ENCODE data around the gene ASXL2.
"Not testable (repeated sequence)": the region's sequence is repeated elsewhere in the genome, so short reads cannot be mapped to it uniquely, and the experiment has no call there.

The ASXL2 gene

DNA sequence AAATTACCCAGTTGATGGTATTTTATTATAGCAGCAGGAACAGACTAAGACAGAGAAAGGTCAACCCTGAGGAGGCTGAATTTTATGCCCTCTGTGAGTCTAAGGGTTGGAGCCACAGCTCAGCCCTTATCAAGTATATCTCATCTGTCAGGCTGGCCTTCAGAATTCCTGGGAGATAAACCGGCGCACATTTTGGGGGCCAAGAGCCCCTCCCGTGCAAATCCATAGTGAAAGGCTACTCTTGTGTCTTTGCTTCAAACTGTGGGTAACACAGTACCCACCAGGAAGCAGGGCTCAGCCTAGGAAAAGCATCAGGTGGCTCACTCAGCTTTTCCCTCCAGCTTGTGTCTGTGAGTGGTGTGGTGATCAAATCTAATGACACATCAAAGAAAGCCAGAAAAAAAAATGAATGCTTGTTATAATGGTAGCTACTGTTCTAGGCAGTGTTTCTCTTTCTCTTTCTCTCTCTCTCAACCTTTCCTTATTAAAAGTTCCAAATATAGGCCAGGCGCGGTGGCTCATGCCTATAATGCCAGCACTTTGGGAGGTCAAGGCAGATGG, 25.0 kb upstream of the ASXL2 start:
- Mint-ChIP-seq H3K27me3 (ENCODE audit: low read depth) (no peaks in the 10 kb centered on the region), H3K36me3 (ENCODE audit: low read depth) (no peaks in the 10 kb centered on the region), H3K4me1 (no peaks in the 10 kb centered on the region), H3K4me3 (no peak overlapping the region), H3K27ac (no peak overlapping the region), H3K9me3 (no peaks in the 10 kb centered on the region)
- TF ChIP-seq, protein P1, sequence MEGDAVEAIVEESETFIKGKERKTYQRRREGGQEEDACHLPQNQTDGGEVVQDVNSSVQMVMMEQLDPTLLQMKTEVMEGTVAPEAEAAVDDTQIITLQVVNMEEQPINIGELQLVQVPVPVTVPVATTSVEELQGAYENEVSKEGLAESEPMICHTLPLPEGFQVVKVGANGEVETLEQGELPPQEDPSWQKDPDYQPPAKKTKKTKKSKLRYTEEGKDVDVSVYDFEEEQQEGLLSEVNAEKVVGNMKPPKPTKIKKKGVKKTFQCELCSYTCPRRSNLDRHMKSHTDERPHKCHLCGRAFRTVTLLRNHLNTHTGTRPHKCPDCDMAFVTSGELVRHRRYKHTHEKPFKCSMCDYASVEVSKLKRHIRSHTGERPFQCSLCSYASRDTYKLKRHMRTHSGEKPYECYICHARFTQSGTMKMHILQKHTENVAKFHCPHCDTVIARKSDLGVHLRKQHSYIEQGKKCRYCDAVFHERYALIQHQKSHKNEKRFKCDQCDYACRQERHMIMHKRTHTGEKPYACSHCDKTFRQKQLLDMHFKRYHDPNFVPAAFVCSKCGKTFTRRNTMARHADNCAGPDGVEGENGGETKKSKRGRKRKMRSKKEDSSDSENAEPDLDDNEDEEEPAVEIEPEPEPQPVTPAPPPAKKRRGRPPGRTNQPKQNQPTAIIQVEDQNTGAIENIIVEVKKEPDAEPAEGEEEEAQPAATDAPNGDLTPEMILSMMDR (IDR thresholded peaks at IDR 0.05; ENCODE audit: unreplicated experiment in 3 of 3) = no peak

DNA sequence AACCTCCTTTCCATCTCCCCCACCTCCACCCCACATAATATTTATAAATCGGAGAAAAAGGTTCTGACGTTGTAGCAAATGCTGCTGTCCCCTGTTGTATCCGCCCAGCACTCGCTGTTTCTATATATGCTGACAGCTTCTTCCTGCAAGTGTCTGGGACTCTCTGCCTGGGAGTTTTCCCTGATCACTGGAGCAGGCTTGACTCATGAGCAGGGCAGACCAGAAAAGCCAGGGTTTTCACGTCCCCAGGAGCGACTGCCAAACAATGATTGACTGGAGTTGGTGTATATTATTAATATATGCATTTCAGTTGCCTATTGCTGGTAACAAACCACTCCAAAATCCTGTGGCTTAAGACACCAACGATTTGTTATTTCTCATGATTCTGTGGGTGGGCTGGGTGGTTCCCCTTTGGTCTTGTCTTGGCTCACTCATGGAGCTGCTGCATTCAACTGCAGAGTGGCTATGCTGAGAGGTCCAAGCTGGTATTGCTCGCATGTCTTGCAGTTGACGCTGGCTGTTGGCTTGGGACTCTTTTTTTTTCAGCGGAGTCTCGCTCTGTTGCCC, 21.2 kb upstream of the ASXL2 start:
- no peaks in the 10 kb centered on the region for H3K27me3 Mint-ChIP-seq (ENCODE audit: low read depth)
- peaks cover 4% of the 10 kb centered on the region for H3K9me3 Mint-ChIP-seq
- TF ChIP-seq, protein P1 (IDR thresholded peaks at IDR 0.05; ENCODE audit: unreplicated experiment in 3 of 3) = no peak
- no peaks in the 10 kb centered on the region for H3K36me3 Mint-ChIP-seq (ENCODE audit: low read depth)
- H3K4me3 Mint-ChIP-seq = no peak overlapping the region
- H3K4me1 Mint-ChIP-seq = peaks cover 10% of the 10 kb centered on the region
- H3K27ac Mint-ChIP-seq = no peak overlapping the region

DNA sequence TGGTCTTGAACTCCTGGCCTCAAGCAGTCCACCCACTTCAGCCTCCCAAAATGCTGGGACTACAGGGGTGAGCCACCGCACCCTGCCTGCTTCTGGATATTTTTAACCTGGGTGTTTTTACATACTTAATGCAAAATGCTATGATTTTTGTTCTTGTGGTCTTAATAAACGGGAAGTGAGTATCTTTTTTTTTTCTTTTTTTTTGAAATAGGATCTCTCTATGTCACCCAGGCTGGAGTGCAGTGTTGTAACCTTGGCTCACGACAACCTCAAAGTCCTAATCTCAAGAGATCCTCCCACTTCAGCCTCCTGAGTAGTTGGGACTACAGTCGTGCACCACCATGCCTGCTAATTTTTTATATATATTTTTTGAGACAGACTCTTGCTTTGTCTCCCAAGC, 19.2 kb upstream of the ASXL2 start:
- peaks cover 4% of the 10 kb centered on the region for H3K9me3 Mint-ChIP-seq
- TF ChIP-seq, protein P1 (IDR thresholded peaks at IDR 0.05; ENCODE audit: unreplicated experiment in 3 of 3) = no peak
- H3K36me3 Mint-ChIP-seq (ENCODE audit: low read depth) = no peaks in the 10 kb centered on the region
- no peak overlapping the region for H3K27ac Mint-ChIP-seq
- H3K4me1 Mint-ChIP-seq = peaks cover 12% of the 10 kb centered on the region
- H3K27me3 Mint-ChIP-seq (ENCODE audit: low read depth) = no peaks in the 10 kb centered on the region
- no peak overlapping the region for H3K4me3 Mint-ChIP-seq

DNA sequence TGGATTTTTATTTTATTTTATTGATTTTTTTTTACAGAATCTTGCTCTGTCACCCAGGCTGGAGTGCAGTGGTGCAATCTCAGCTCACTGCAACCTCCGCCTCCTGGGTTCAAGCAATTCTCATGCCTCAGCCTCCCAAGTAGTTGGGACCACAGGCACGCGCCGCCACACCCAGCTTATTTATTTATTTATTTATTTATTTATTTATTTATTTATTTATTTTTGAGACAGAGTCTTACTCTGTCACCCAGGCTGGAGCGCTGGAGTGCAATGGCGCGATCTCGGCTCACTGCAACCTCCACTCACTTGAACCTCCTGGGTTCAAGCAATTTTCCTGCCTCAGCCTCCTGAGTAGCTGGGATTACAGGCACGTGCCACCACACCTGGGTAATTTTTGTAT, 18.0 kb upstream of the ASXL2 start:
- H3K4me3 Mint-ChIP-seq; H3K36me3 Mint-ChIP-seq (ENCODE audit: low read depth); H3K27ac Mint-ChIP-seq; H3K9me3 Mint-ChIP-seq; H3K27me3 Mint-ChIP-seq (ENCODE audit: low read depth): not testable (repeated sequence)
- H3K4me1 Mint-ChIP-seq = peaks cover 12% of the 10 kb centered on the region

DNA sequence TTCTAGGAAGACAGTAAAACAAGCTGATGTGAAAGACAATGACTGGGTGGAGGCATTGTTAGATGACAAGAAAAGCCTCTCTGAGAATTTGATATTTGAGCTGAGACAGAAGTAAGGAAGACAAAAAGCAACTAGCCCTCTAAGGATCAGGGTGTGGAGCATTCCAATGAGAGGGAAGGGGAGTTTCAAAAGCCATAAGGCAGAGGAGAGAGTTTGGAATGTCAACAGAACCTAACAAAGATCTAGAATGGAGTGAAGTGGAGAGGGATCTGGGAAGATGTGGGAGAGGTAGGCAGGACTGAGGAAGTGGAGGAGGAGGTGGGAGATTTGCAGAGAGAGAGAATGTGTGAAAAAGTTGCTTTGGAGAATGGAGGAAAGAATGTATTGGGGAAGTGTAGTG, 17.3 kb upstream of the ASXL2 start:
- Mint-ChIP-seq H3K36me3 (ENCODE audit: low read depth) (no peaks in the 10 kb centered on the region), H3K9me3 (peaks cover 4% of the 10 kb centered on the region), H3K4me3 (no peak overlapping the region), H3K27ac (peak overlapping the region in 2 of 3 experiments; percentile 24 to 64), H3K27me3 (ENCODE audit: low read depth) (no peaks in the 10 kb centered on the region), H3K4me1 (peaks cover 12% of the 10 kb centered on the region)
- TF ChIP-seq, protein P1 (IDR thresholded peaks at IDR 0.05; ENCODE audit: unreplicated experiment in 3 of 3) = no peak

DNA sequence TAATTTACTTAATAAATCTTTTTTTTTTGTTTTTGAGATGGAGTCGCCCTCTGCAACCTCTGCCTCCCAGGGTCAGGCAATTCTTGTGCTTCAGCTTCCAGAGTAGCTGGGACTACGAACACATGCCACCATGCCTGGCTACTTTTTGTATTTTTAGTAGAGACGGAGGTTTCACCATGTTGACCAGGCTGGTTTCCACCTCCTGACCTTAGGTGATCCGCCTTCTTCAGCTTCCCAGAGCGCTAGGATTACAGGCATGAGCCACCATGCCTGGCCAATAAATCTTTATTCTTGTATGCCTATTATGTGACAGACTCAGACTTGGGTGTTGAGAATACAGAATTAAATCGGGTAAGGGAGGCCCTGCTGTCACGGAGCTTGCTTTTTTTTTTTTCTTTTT, 16.7 kb upstream of the ASXL2 start:
- no peaks in the 10 kb centered on the region for H3K27me3 Mint-ChIP-seq (ENCODE audit: low read depth)
- peaks cover 4% of the 10 kb centered on the region for H3K9me3 Mint-ChIP-seq
- peaks cover 12% of the 10 kb centered on the region for H3K4me1 Mint-ChIP-seq
- peak overlapping the region in 2 of 3 experiments; percentile 24 to 64 for H3K27ac Mint-ChIP-seq
- H3K4me3 Mint-ChIP-seq = no peak overlapping the region
- H3K36me3 Mint-ChIP-seq (ENCODE audit: low read depth) = no peaks in the 10 kb centered on the region
- TF ChIP-seq, protein P1 (IDR thresholded peaks at IDR 0.05; ENCODE audit: unreplicated experiment in 3 of 3) = no peak
